PC-9 (cell line): ENCODE measurements around the gene TRPV6. TPM values are rescaled to one million over a fixed set of nuclear protein-coding genes. Genes with fewer than 3 reads are reported as not detected.

Experiments used
- Bru-seq: library from RNA; stranded (reverse); fragments of 400-500 nt; gene quantifications from one replicate; lab custom pipeline; 2021; lab: Mats Ljungman, UMichigan
- BruChase-seq, 2 experiments: library from RNA; stranded (reverse); fragments of 400-500 nt; gene quantifications; one replicate each; lab custom pipeline; 2021; lab: Mats Ljungman, UMichigan
- BruUV-seq: library from RNA; stranded (reverse); fragments of 400-500 nt; replicated peaks from 2 replicates; lab custom pipeline; 2021; lab: Mats Ljungman, UMichigan
- CTCF ChIA-PET: fragments of 300-600 bp; sonication (Branson Sonifier 250); formaldehyde crosslinking; loops from one replicate; lab custom pipeline; 2022; ENCODE audit warnings: antibody characterized with exemption; lab: Charles Lee
- POLR2A ChIA-PET: fragments of 300-600 bp; sonication (Branson Sonifier 250); formaldehyde crosslinking; loops from one replicate; lab custom pipeline; 2022; ENCODE audit warnings: antibody characterized with exemption; ENCODE audit not compliant: unreplicated experiment; lab: Charles Lee
- DNase-seq, 2 experiments: peaks; one replicate each; pipeline versions ENCODE4 v3.0.0 to v3.0.0-alpha.2; 2015 to 2022; ENCODE audit warnings: mixed read lengths in 1 of 2
- H2AFZ ChIP-seq: fragments of 200-600 bp; sonication (generic); 2 replicates; pipeline ENCODE4 v1.8.1; 2017; ENCODE audit warnings: antibody characterized with exemption
- H3F3A ChIP-seq: fragments of 200-600 bp; sonication (generic); 2 replicates; pipeline ENCODE4 v1.8.1; 2017; ENCODE audit warnings: antibody characterized with exemption, mild to moderate bottlenecking, low read depth; ENCODE audit not compliant: insufficient read depth
- H3K27ac ChIP-seq: fragments of 200-600 bp; sonication (generic); 2 replicates; pipeline ENCODE4 v1.6.1; 2016; ENCODE audit warnings: mixed run types
- H3K27me3 ChIP-seq: fragments of 200-600 bp; sonication (generic); 2 replicates; pipeline ENCODE4 v1.6.1; 2016; ENCODE audit warnings: low read depth, mixed run types; ENCODE audit not compliant: insufficient read depth
- H3K36me3 ChIP-seq: fragments of 200-600 bp; sonication (generic); 2 replicates; pipeline ENCODE4 v1.6.1; 2016; ENCODE audit warnings: low read depth, mixed run types
- H3K4me1 ChIP-seq: fragments of 200-600 bp; sonication (generic); replicated peaks from 2 replicates; pipeline ENCODE4 v1.6.1; 2016; ENCODE audit warnings: mixed run types; ENCODE audit not compliant: insufficient read depth
- H3K4me2 ChIP-seq: fragments of 200-600 bp; sonication (generic); 2 replicates; pipeline ENCODE4 v1.6.1; 2017; ENCODE audit warnings: mixed run types
- H3K4me3 ChIP-seq: fragments of 200-600 bp; sonication (generic); 2 replicates; pipeline ENCODE4 v1.6.1; 2016; ENCODE audit warnings: mixed run types
- H3K79me2 ChIP-seq: fragments of 200-600 bp; sonication (generic); 2 replicates; pipeline ENCODE4 v1.6.1; 2017; ENCODE audit warnings: low read depth, mixed run types
- H3K9me2 ChIP-seq: fragments of 200-600 bp; sonication (generic); 2 replicates; pipeline ENCODE4 v1.8.1; 2017; ENCODE audit warnings: mild to moderate bottlenecking; ENCODE audit not compliant: insufficient read depth
- H3K9me3 ChIP-seq: fragments of 200-600 bp; sonication (generic); 2 replicates; pipeline ENCODE4 v1.8.1; 2016; ENCODE audit warnings: low read depth; ENCODE audit not compliant: insufficient read depth
- H4K20me1 ChIP-seq: fragments of 200-600 bp; sonication (generic); 2 replicates; pipeline ENCODE4 v1.8.1; 2017; ENCODE audit not compliant: insufficient read depth
- CTCF ChIP-seq: fragments of 200-600 bp; sonication (generic); conservative IDR thresholded peaks from 2 replicates; pipeline ENCODE4 v1.6.1; 2017; ENCODE audit warnings: mixed run types, antibody characterized with exemption, mild to moderate bottlenecking, moderate library complexity
- EZH2 ChIP-seq: fragments of 200-600 bp; sonication (generic); IDR thresholded peaks from 2 replicates; pipeline ENCODE4 v1.8.0; 2017; ENCODE audit warnings: antibody characterized with exemption, low read depth
- intact Hi-C: fragments of 100-400 bp; cut with micrococcal nuclease; formaldehyde crosslinking; loops from one replicate; pipeline ENCODE4 v1.10.0; 2022; ENCODE audit not compliant: unreplicated experiment
- long read RNA-seq: library from polyadenylated mRNA; stranded (forward); transcript quantifications from one replicate; pipeline ENCODE4 v2.0.0, GENCODE V29; 2022
- total RNA-seq: library from RNA; stranded (reverse); gene quantifications from 2 replicates; pipeline ENCODE4 v1.2.3, GENCODE V29; 2021

The TRPV6 gene
- total RNA-seq = 13.5 and 14.7 TPM in 2 replicates
- Bru-seq, nascent RNA = percentile 41 among the genes with signal in this experiment
- percentile 63 among the genes with signal in this experiment for BruChase-seq, experiment 1, labeled RNA remaining after a 2-hour chase
- percentile 46 among the genes with signal in this experiment for BruChase-seq, experiment 2, labeled RNA remaining after a 6-hour chase
- long read RNA-seq, partial matches to known transcripts = 4 of 14 reads
- long read RNA-seq, other reads (novel, unspliced or antisense) = 7 of 14 reads

GRCh38 chr7:142885311-142886230 is at the start of gene TRPV6:
TRPV6 (minus strand) TSS chr7:142885745.
- Histone ChIP-seq H3F3A (peaks cover 5% of the 10 kb centered on the region; the same call in 1 of the 2 replicates), H2AFZ (peak within 1 kb of the TSS; percentile 37; the same call in 1 of the 2 replicates), H3K9me3 (no peaks in the 10 kb centered on the region), H4K20me1 (peaks cover 1% of the 10 kb centered on the region; the same call in 1 of the 2 replicates), H3K4me3 (peak within 1 kb of the TSS; percentile 53), H3K27ac (no peak within 1 kb of the TSS), H3K9me2 (no peaks in the 10 kb centered on the region), H3K79me2 (no peaks in the 10 kb centered on the region), H3K4me1 (peaks cover 57% of the 10 kb centered on the region), H3K4me2 (peak within 1 kb of the TSS; percentile 77), H3K27me3 (no peaks in the 10 kb centered on the region), H3K36me3 (no peaks in the 10 kb centered on the region)
- no peak for TF ChIP-seq CTCF
- TF ChIP-seq EZH2 = no peak
- peak; percentile 83 to 85 for DNase-seq
- intact Hi-C loops = loop anchor here (1.0 kb wide), 1 partner anchor 14 kb away; no protein-coding TSS in a partner anchor
- ChIA-PET CTCF (interaction anchor here (0.8 to 0.9 kb wide), 2 partner anchors 9 to 298 kb away, joined by 3 to 6 read pairs; no protein-coding TSS in a partner anchor), POLR2A (interaction anchor here (0.5 to 0.6 kb wide), 2 partner anchors 44 to 80 kb away, joined by 3 to 5 read pairs; no protein-coding TSS in a partner anchor)
- BruUV-seq = TSS peak; percentile 50

- intact Hi-C loops = no loop called here
- no peaks in the 10 kb centered on the region for H3K9me2 ChIP-seq
- no peaks in the 10 kb centered on the region for H4K20me1 ChIP-seq
- ChIA-PET CTCF (no interaction called here), POLR2A (no interaction called here)
- H3K27ac ChIP-seq = no peak overlapping the region
- H3K79me2 ChIP-seq = no peaks in the 10 kb centered on the region
- H3K36me3 ChIP-seq = no peaks in the 10 kb centered on the region
- BruUV-seq = no TSS peak
- H2AFZ ChIP-seq = no peak overlapping the region
- H3K4me3 ChIP-seq = no peak overlapping the region
- H3K4me1 ChIP-seq = no peaks in the 10 kb centered on the region
- no peak for DNase-seq
- no peaks in the 10 kb centered on the region for H3F3A ChIP-seq
- TF ChIP-seq CTCF (no peak), EZH2 (no peak)
- no peak overlapping the region for H3K4me2 ChIP-seq
- H3K9me3 ChIP-seq = no peaks in the 10 kb centered on the region
- no peaks in the 10 kb centered on the region for H3K27me3 ChIP-seq
These were observed 48.5 kb upstream of the TRPV6 start for GRCh38 chr7:142934056-142934455.

- no TSS peak for BruUV-seq
- Histone ChIP-seq H3K4me1 (no peaks in the 10 kb centered on the region), H3K27me3 (no peaks in the 10 kb centered on the region), H3K27ac (no peak within 1 kb of the TSS), H3K4me2 (no peak within 1 kb of the TSS), H2AFZ (no peak within 1 kb of the TSS), H3K9me2 (no peaks in the 10 kb centered on the region), H3K9me3 (no peaks in the 10 kb centered on the region), H3K79me2 (no peaks in the 10 kb centered on the region), H3K4me3 (no peak within 1 kb of the TSS), H3F3A (no peaks in the 10 kb centered on the region), H3K36me3 (no peaks in the 10 kb centered on the region), H4K20me1 (no peaks in the 10 kb centered on the region)
- CTCF ChIA-PET = no interaction called here
- TF ChIP-seq EZH2 (no peak), CTCF (no peak)
- intact Hi-C loops = no loop called here
- no peak for DNase-seq
- POLR2A ChIA-PET = no interaction called here
These were observed 48.1 kb upstream of the TRPV6 start, which contains the start of gene TRPV5 for GRCh38 chr7:142933624-142934023. TRPV5 (minus strand) TSS chr7:142933746; CDS start chr7:142933459, 287 bp downstream.
